GM21576 (cell line): ENCODE measurements around the gene WDR43.

Experiments used
- ATAC-seq: cut with Tn5 transposase; IDR thresholded peaks from one replicate; pipeline ENCODE4 v1.9.1; 2021; ENCODE audit warnings: mild to moderate bottlenecking, moderate library complexity; ENCODE audit not compliant: unreplicated experiment

WDR43 gene

DNA sequence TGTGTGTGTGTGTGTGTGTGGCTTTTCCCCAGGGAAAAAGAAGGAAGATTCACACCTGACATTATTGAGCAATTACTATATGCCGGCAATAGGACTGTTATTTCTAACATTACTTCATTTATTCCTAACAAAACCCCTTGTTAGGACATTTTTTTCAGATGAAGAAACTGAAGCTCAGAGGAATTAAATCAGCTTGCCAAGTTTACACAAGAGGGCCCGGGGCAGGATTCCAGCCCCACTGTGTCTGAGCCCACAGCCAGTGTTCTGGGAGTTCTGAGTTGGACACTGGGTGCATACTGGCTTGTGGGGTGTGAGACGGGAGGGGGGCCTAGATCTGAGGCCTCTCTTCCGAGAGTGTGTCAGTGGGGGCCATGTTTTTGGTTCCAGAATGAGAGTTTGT, 96.6 kb downstream of the WDR43 start:
- no peak for ATAC-seq

DNA sequence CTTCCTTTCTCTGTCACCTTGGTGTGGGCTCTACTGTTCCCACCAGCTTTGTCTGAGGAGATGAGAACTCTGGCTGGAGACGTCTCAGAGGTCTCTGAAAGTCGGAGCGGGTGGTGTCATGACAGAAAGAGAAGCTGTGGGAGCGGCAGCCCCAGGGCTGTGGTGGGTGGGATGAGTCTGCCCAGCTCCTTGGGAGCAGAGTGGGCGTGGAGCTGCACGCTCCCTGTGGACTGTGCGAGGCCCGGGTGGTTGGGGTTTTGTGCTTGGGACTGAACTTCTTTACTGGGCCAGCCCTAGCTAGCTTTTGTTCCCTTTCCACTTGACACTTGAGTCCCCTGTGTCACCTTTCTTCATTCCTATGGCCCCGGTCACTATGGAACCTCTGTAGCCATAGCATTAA, 97.0 kb downstream of the WDR43 start:
- ATAC-seq: no peak

DNA sequence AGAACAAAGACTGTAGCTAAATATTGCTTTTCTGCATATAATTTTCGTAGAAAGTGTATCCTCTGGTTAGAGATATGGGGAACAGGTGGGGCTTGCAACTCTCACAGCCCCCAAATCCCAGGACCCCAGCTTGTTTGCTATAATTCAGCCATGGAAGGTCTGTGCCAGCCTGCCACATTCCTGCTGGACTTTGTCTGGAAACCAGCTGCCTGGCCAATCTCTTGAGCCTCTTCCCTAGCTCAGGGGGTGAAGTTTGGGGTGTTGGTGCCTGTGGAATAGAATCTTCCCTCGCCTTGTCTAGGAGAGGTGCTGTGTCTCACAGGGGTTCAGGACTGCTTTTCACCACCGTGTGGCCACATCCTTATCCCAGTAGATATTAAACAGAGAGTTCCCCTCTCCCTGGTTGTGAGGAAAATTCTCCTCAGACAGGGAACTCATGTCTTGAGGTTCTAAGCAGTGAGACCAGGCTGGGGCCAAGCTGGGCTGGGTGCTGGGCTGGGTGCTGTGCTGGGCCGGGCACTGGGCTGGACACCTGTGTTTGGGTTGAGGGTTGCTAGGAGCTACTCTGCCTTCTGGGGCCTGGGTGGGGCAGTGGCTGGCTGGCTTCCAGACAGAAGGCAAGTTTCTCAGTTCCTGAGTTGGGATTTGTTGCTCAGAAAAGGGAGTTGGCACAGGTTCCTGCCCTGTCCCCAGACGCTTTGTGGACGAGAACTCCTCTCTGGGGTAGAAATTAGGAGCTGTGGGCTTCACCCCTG, 98.9 kb downstream of the WDR43 start:
- ATAC-seq: no peak

DNA sequence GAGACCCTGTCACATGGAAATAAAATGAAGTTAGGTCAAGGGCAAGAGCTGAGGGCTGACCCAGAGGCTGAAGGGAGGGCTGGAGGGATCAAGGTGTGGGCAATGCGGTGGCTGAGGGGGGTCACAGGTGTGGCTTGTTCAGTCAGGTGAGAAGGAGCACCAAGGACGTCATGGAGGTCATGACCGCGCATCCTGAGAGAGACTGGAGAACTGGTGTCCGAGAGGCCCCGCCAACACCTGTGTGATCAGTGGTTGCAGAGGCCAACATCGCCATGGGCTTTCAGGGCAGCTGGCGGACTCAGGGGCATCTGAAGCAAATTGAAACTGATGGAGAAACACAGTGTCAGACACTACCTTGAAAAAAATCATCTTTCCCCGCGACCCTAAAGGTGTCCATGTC, 99.6 kb downstream of the WDR43 start:
- no peak for ATAC-seq

DNA sequence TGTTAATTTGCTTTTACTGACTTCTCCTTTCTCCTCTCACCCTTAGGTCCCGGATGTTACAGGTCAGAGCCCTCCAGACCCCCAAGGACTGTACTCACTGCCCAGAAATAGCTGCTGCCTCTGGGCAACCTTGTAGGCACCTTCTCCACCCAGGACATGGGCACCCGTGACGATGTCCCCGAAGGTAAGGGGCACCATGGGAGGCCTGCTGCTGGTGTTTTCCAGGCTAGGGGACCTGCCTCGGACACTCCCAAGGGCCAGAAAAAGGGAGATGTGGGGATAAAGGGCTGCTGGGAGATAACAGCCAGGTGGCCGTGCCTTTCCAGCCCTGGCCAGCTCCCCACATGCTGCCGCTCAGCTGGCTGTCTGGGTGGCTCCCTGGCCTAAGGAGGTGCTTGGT, 100.2 kb downstream of the WDR43 start:
- ATAC-seq: no peak

DNA sequence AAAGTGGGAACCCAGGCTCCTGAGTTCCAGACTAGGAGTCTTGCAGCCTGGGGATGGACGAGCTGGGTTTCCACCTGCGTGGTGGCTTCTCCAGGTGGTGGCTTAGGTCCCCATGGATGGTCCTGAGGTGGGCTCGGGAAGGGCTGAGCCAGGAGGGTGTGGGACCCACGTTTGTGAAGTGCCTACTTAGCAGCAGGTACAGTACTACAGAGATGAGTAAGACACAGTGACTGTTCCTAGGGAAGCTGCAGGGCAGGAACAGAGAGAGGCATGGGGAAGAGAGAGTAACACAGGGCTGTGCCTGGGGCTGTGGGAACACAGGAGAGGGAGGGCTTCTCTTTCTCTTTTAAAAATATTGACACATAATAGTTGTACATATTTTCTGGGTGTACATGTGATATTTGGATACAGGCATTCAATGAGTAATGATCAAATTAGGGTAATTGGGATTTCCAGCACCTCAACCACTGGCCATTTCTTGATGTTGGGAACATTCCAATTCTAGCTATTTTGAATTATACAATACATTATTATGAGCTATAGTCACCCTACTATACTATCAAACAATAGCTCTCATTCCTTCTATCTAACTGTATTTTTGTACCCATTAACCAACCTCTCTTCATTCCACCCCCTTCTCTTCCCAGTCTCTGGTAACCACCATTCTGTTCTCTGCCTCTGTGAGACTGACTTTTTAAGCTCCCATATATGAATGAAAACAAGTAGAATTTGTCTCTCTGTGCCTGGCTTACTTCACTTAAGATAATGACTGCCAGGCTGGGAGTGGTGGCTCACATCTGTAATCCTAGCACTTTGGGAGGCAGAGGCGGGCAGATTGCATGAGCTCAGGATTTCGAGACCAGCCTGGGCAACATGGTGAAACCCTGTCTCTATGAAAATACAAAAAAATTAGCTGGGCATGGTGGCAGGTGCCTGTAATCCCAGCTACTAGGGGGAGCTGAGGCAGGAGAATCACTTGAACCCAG, 101.6 kb downstream of the WDR43 start:
- no peak for ATAC-seq

DNA sequence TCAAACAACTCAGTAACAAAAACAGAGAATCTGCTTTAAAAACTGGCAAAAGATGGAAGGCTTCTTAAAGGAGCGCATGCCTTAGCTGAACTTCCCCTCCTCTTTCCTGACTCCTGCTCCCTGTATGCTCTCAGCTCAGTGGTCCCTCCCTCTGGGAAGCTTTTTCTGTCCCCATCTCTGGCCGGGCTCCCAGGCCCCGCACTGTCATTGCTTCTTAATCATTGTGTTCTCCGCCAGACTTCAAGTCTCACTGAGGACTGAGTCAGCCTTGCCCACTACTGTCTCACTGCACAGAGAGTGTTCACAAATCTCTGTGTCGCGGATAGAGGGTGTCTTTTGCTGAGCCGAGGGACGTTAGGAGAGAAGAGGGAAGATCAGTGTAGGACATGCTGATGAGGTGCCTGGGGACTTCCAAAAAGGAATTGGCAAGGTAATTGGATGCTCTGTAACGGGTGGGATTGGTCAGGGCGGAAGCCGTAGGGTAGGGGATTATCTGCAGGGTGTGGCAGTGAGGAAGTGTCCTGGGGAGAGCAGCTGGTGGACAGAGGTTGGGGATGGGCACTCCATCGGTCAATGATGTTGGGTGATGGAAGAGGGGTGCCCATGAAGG, 102.9 kb downstream of the WDR43 start:
- ATAC-seq: no peak
